K562 (cell line): Measurements from ENCODE around the gene RNFT2. TPM values are rescaled to one million over a fixed set of nuclear protein-coding genes. Genes with fewer than 3 reads are reported as not detected.

ENCODE experiments used
- ELF1 ChIP-seq: fragments of 200-800 bp; sonication (Bioruptor generic); IDR thresholded peaks from 2 replicates; pipeline ENCODE4 v1.6.1; 2016; ENCODE audit warnings: missing genetic modification characterization, missing compliant biosample characterization
- HMG20A ChIP-seq: fragments of 450-650 bp; formaldehyde crosslinking; conservative IDR thresholded peaks from 2 replicates; pipeline ENCODE4 v1.4.0; 2020; ENCODE audit warnings: mild to moderate bottlenecking, mixed read lengths
- RBBP5 ChIP-seq: fragments of 200-600 bp; sonication (generic); IDR thresholded peaks from 2 replicates; pipeline ENCODE4 v1.6.1; 2012; ENCODE audit warnings: borderline replicate concordance, mild to moderate bottlenecking, low read length, control low read depth, inconsistent platforms; ENCODE audit not compliant: insufficient read depth, poor library complexity, severe bottlenecking
- SRSF1 ChIP-seq: fragments of 200-400 bp; formaldehyde crosslinking; IDR thresholded peaks from 2 replicates; pipeline ENCODE4 v1.6.1; 2017; ENCODE audit warnings: mild to moderate bottlenecking, low read depth, low read length, moderate library complexity
- TRIM25 ChIP-seq: fragments of 450-650 bp; IDR thresholded peaks from 2 replicates; pipeline ENCODE4 v1.7.0; 2016; ENCODE audit warnings: borderline replicate concordance
- ZNF449 ChIP-seq: fragments of 250-450 bp; sonication (Bioruptor Pico); IDR thresholded peaks from 2 replicates; pipeline ENCODE4 v1.8.0; 2022; ENCODE audit warnings: moderate library complexity, mild to moderate bottlenecking, inconsistent platforms
- polyA plus RNA-seq, 8 experiments: library from polyadenylated mRNA; depleted of rRNA in 4 of 8; stranded (reverse) in 5 of 8; unstranded in 3 of 8; fragments of >200 nt; fragmentation: Nextera tagmentation in 2 of 8; fragmentation: Illumina TruSeq in 1 of 8; extraction: Ambion mirVana in 2 of 8; extraction: Trizol in 1 of 8; gene quantifications; 2 replicates each; pipeline versions ENCODE4 v1.2.1 to v1.2.3, GENCODE V29; 2011 to 2014; ENCODE audit warnings: inconsistent platforms in 1 of 8, missing spikeins in 1 of 8
- total RNA-seq, 7 experiments: library from RNA; depleted of rRNA in 6 of 7; stranded (reverse); fragments of >200 nt in 6 of 7; fragmentation: Illumina TruSeq in 2 of 7; extraction: Trizol in 2 of 7; gene quantifications; 2 replicates each; pipeline versions ENCODE4 v1.2.1 to v1.2.3, GENCODE V29; 2011 to 2021; ENCODE audit warnings: low replicate concordance in 1 of 7

RNFT2 gene
- total and polyA plus RNA-seq, 9 of the 15 experiments (the other 6 are each of a cell fraction or from before 2014, with no cell fraction given) = 3.6 to 26.3 (median 9.5) TPM

GRCh38 chr12:116709768-116710167 is 28.3 kb upstream of the RNFT2 start (continued):
- no peak for TF ChIP-seq ZNF449
- TF ChIP-seq SRSF1 = no peak
- TF ChIP-seq ELF1 (tag) = no peak
- no peak for TF ChIP-seq RBBP5
- TF ChIP-seq HMG20A (CRISPR knock-in tag) = no peak
- TF ChIP-seq TRIM25 = no peak
- TF ChIP-seq, all 486 proteins: peak for 0
